Endodermal cell (in vitro differentiated cells): ENCODE results near the gene C2orf74. TPM values are rescaled to one million over a fixed set of nuclear protein-coding genes. Genes with fewer than 3 reads are reported as not detected.

ENCODE experiments used
- DNase-seq: peaks from one replicate; pipeline ENCODE4 v3.0.0-alpha.2; 2017
- H3K27ac ChIP-seq: 2 replicates; pipeline ENCODE4 v1.5.1; 2013; ENCODE audit warnings: mild to moderate bottlenecking, low read depth, low read length, moderate library complexity
- H3K27me3 ChIP-seq: 2 replicates; pipeline ENCODE4 v1.6.1; 2013; ENCODE audit warnings: mild to moderate bottlenecking, low read length, moderate library complexity; ENCODE audit not compliant: insufficient read depth, control insufficient read depth, poor library complexity, severe bottlenecking
- H3K36me3 ChIP-seq: 2 replicates; pipeline ENCODE4 v1.7.0; 2013; ENCODE audit warnings: mild to moderate bottlenecking, low read length, moderate library complexity; ENCODE audit not compliant: control insufficient read depth, insufficient read depth
- H3K4me1 ChIP-seq: one replicate; pipeline ENCODE4 v1.7.0; 2013; ENCODE audit warnings: low read length; ENCODE audit not compliant: control insufficient read depth, insufficient read depth
- H3K4me3 ChIP-seq: 2 replicates; pipeline ENCODE4 v1.5.1; 2013; ENCODE audit warnings: mild to moderate bottlenecking, low read length, moderate library complexity
- H3K9ac ChIP-seq: 2 replicates; pipeline ENCODE4 v1.6.1; 2013; ENCODE audit warnings: mild to moderate bottlenecking, low read length, moderate library complexity; ENCODE audit not compliant: poor library complexity, severe bottlenecking; ENCODE audit errors: extremely low read depth
- H3K9me3 ChIP-seq: 2 replicates; pipeline ENCODE4 v1.6.1; 2013; ENCODE audit warnings: mild to moderate bottlenecking, low read length, moderate library complexity; ENCODE audit not compliant: control insufficient read depth
- H3K27ac Mint-ChIP-seq: 2 replicates; pipeline ENCODE4 v1.8.0; 2020; ENCODE audit warnings: mixed read lengths
- H3K27me3 Mint-ChIP-seq: 2 replicates; pipeline ENCODE4 v1.8.0; 2021; ENCODE audit warnings: mild to moderate bottlenecking, mixed read lengths; ENCODE audit not compliant: insufficient read depth
- H3K36me3 Mint-ChIP-seq: 2 replicates; pipeline ENCODE4 v1.8.0; 2020; ENCODE audit warnings: low read depth, mixed read lengths
- H3K4me1 Mint-ChIP-seq: 2 replicates; pipeline ENCODE4 v1.8.0; 2020; ENCODE audit warnings: mixed read lengths
- H3K4me3 Mint-ChIP-seq: 2 replicates; pipeline ENCODE4 v1.8.0; 2020; ENCODE audit warnings: mild to moderate bottlenecking, moderate library complexity, mixed read lengths
- H3K9me3 Mint-ChIP-seq: 2 replicates; pipeline ENCODE4 v1.8.0; 2020; ENCODE audit warnings: mild to moderate bottlenecking, mixed read lengths
- CTCF ChIP-seq: fragments of 200-600 bp; sonication (generic); conservative IDR thresholded peaks from 2 replicates; pipeline ENCODE4 v1.5.0; 2021; ENCODE audit warnings: antibody characterized with exemption, mild to moderate bottlenecking
- WGBS, 2 experiments: methylation state at CpG; one replicate each; pipeline versions ENCODE4 v1.1.5 to v1.1.7; 2013; ENCODE audit warnings: missing lambda C conversion rate in 2 of 2, mixed read lengths in 1 of 2; ENCODE audit not compliant: insufficient coverage in 1 of 2, insufficient read length in 1 of 2; 5-methylcytosine and 5-hydroxymethylcytosine counted together
- total RNA-seq, 2 donors: library from RNA; stranded (reverse); fragmentation: NEBNext Ultra II Directional in 1 of 2; extraction: Animal tissue kit (Norgen Biotek cat#: 25700) in 1 of 2; gene quantifications; 2 replicates in 1 of 2; 3 replicates in 1 of 2; pipeline ENCODE4 v1.2.1, GENCODE V29; 2021

C2orf74 gene
- total RNA-seq, 2 donors from 2014 or later, result 10.2 to 15.7 TPM

GRCh38 chr2:61167579-61167978, 5.6 kb downstream of the C2orf74 start:
- WGBS, 2 experiments, result 93 to 94% methylated on average over 9 to 10 of the region's 10 CpGs
- no peaks in the 10 kb centered on the region for H3K27me3 ChIP-seq
- H3K27ac Mint-ChIP-seq, result no peak overlapping the region

GRCh38 chr2:61172671-61173070, 10.7 kb downstream of the C2orf74 start:
- peaks cover 8% of the 10 kb centered on the region for H3K4me1 Mint-ChIP-seq
- no peak overlapping the region for H3K9ac ChIP-seq
- peaks cover 33% of the 10 kb centered on the region for H3K27me3 Mint-ChIP-seq
- H3K27ac ChIP-seq, result no peak overlapping the region
- H3K36me3 ChIP-seq, result no peaks in the 10 kb centered on the region
- 88 to 89% methylated on average over 1 of the region's 1 CpG for WGBS, 2 experiments
- no peak overlapping the region for H3K4me3 ChIP-seq
- no peak for DNase-seq
- H3K9me3 ChIP-seq, result no peaks in the 10 kb centered on the region
- peaks cover 4% of the 10 kb centered on the region for H3K36me3 Mint-ChIP-seq
- no peak overlapping the region for H3K4me3 Mint-ChIP-seq
- H3K4me1 ChIP-seq, result no peaks in the 10 kb centered on the region
- no peaks in the 10 kb centered on the region for H3K27me3 ChIP-seq
- H3K9me3 Mint-ChIP-seq, result no peaks in the 10 kb centered on the region
- TF ChIP-seq CTCF, result no peak
- H3K27ac Mint-ChIP-seq, result no peak overlapping the region

More at GRCh38 chr2:61167579-61167978, 5.6 kb downstream of the C2orf74 start:
- H3K36me3 Mint-ChIP-seq, result peaks cover 41% of the 10 kb centered on the region
- peaks cover 37% of the 10 kb centered on the region for H3K36me3 ChIP-seq
- no peak overlapping the region for H3K9ac ChIP-seq
- no peak for DNase-seq
- H3K4me3 ChIP-seq, result no peak overlapping the region
- peaks cover 5% of the 10 kb centered on the region for H3K4me1 Mint-ChIP-seq
- peaks cover 2% of the 10 kb centered on the region for H3K27me3 Mint-ChIP-seq
- H3K9me3 ChIP-seq, result peaks cover 6% of the 10 kb centered on the region
- TF ChIP-seq CTCF, result no peak
- no peak overlapping the region for H3K4me3 Mint-ChIP-seq
- no peaks in the 10 kb centered on the region for H3K4me1 ChIP-seq
- H3K9me3 Mint-ChIP-seq, result peaks cover 8% of the 10 kb centered on the region
- no peak overlapping the region for H3K27ac ChIP-seq

GRCh38 chr2:61173116-61173515, 11.1 kb downstream of the C2orf74 start:
- Mint-ChIP-seq H3K36me3 (peaks cover 4% of the 10 kb centered on the region), H3K9me3 (no peaks in the 10 kb centered on the region), H3K4me3 (no peak overlapping the region), H3K4me1 (peaks cover 8% of the 10 kb centered on the region), H3K27me3 (peaks cover 33% of the 10 kb centered on the region), H3K27ac (no peak overlapping the region)
- H3K36me3 ChIP-seq, result no peaks in the 10 kb centered on the region
- TF ChIP-seq CTCF, result no peak
- no peaks in the 10 kb centered on the region for H3K4me1 ChIP-seq
- DNase-seq, result no peak
- H3K4me3 ChIP-seq, result no peak overlapping the region
- 68 to 70% methylated on average over 4 of the region's 4 CpGs for WGBS, 2 experiments
- H3K27ac ChIP-seq, result no peak overlapping the region
- H3K9me3 ChIP-seq, result no peaks in the 10 kb centered on the region
- no peak overlapping the region for H3K9ac ChIP-seq
- H3K27me3 ChIP-seq, result no peaks in the 10 kb centered on the region
